SK-N-SH (cell line): ENCODE measurements around the gene POLL. TPM values are rescaled to one million over a fixed set of nuclear protein-coding genes. Genes with fewer than 3 reads are reported as not detected.

Experiments used
- CTCF ChIA-PET: fragments of 300-600, 350-600 bp; formaldehyde crosslinking; extraction: SDS; loops from one replicate; lab custom pipeline; 2021; lab: Yijun Ruan, JAX
- POLR2A ChIA-PET: fragments of 350-600 bp; sonication (Branson Sonifier 250); formaldehyde crosslinking; extraction: SDS; loops from one replicate; lab custom pipeline; 2020; ENCODE audit warnings: antibody characterized with exemption, inconsistent platforms; lab: Yijun Ruan, JAX
- DNase-seq: peaks from one replicate; pipeline ENCODE4 v3.0.0; 2012
- H2AFZ ChIP-seq: fragments of 200-600 bp; sonication (generic); 2 replicates; pipeline ENCODE4 v1.8.1; 2016; ENCODE audit warnings: antibody characterized with exemption, mild to moderate bottlenecking, low read depth
- H3F3A ChIP-seq: fragments of 200-600 bp; sonication (generic); replicated peaks from 2 replicates; pipeline ENCODE3; 2016; ENCODE audit warnings: antibody characterized with exemption, mild to moderate bottlenecking; ENCODE audit not compliant: insufficient read depth
- H3K27ac ChIP-seq, 2 experiments: fragments of 200-500 bp in 1 of 2; fragments of 200-600 bp in 1 of 2; sonication (Bioruptor generic) in 1 of 2; sonication (generic), shearing (Covaris generic) in 1 of 2; 2 replicates each; pipeline versions ENCODE4 v1.5.1 to v1.6.1; 2014 to 2016; ENCODE audit warnings: low read depth in 2 of 2, inconsistent platforms in 1 of 2, low read length in 1 of 2, mild to moderate bottlenecking in 1 of 2, mixed read lengths in 1 of 2
- H3K27me3 ChIP-seq: fragments of 200-600 bp; sonication (generic), shearing (Covaris generic); 2 replicates; pipeline ENCODE4 v1.6.1; 2016; ENCODE audit warnings: mixed run types; ENCODE audit not compliant: insufficient read depth
- H3K36me3 ChIP-seq, 2 experiments: fragments of 200-500 bp in 1 of 2; fragments of 200-600 bp in 1 of 2; sonication (Bioruptor generic) in 1 of 2; sonication (generic) in 1 of 2; replicated peaks in 1 of 2; 2 replicates each; pipeline versions ENCODE3 to v1.5.1; 2014 to 2016; ENCODE audit warnings: low read length in 1 of 2, mild to moderate bottlenecking in 1 of 2; ENCODE audit not compliant: insufficient read depth in 2 of 2, control insufficient read depth in 1 of 2
- H3K4me1 ChIP-seq, 2 experiments: fragments of 200-500 bp in 1 of 2; fragments of 200-600 bp in 1 of 2; sonication (Bioruptor generic) in 1 of 2; sonication (generic), shearing (Covaris generic) in 1 of 2; 2 replicates each; pipeline versions ENCODE4 v1.5.1 to v1.6.1; 2014 to 2016; ENCODE audit warnings: low read depth in 1 of 2, low read length in 1 of 2, mixed run types in 1 of 2; ENCODE audit not compliant: insufficient read depth in 2 of 2, control insufficient read depth in 1 of 2
- H3K4me2 ChIP-seq: fragments of 200-600 bp; sonication (generic), shearing (Covaris generic); 2 replicates; pipeline ENCODE4 v1.6.1; 2017; ENCODE audit warnings: mixed run types
- H3K4me3 ChIP-seq, 2 experiments: fragments of 200-500 bp in 1 of 2; fragments of 200-600 bp in 1 of 2; sonication (Bioruptor generic) in 1 of 2; sonication (generic), shearing (Covaris generic) in 1 of 2; 2 replicates each; pipeline versions ENCODE4 v1.5.1 to v1.8.1; 2014 to 2016; ENCODE audit warnings: low read depth in 2 of 2, inconsistent platforms in 1 of 2, low read length in 1 of 2, mild to moderate bottlenecking in 1 of 2, mixed read lengths in 1 of 2, moderate library complexity in 1 of 2
- H3K79me2 ChIP-seq: fragments of 200-600 bp; sonication (generic); 2 replicates; pipeline ENCODE4 v1.8.1; 2017; ENCODE audit warnings: mild to moderate bottlenecking; ENCODE audit not compliant: insufficient read depth
- H3K9ac ChIP-seq: fragments of 200-600 bp; sonication (generic); 2 replicates; pipeline ENCODE4 v1.6.1; 2017; ENCODE audit warnings: mixed run types
- H3K9me2 ChIP-seq: fragments of 200-600 bp; sonication (generic); 2 replicates; pipeline ENCODE4 v1.6.1; 2017; ENCODE audit warnings: mixed run types
- H3K9me3 ChIP-seq: fragments of 200-600 bp; sonication (generic); 2 replicates; pipeline ENCODE4 v1.6.1; 2017; ENCODE audit warnings: mixed run types, mild to moderate bottlenecking, moderate library complexity
- H4K20me1 ChIP-seq: fragments of 200-600 bp; sonication (generic); 2 replicates; pipeline ENCODE4 v1.6.1; 2017; ENCODE audit warnings: mild to moderate bottlenecking, mixed run types; ENCODE audit not compliant: insufficient read depth
- CHD2 ChIP-seq: fragments of 150-350 bp; IDR thresholded peaks from 2 replicates; pipeline ENCODE4 v1.6.1; 2018; ENCODE audit warnings: low read length; ENCODE audit not compliant: partially characterized antibody
- CTCF ChIP-seq: fragments of 200-600 bp; sonication (generic); IDR thresholded peaks from 2 replicates; pipeline ENCODE4 v1.6.1; 2017; ENCODE audit warnings: antibody characterized with exemption, mild to moderate bottlenecking, moderate library complexity
- EP300 ChIP-seq, 2 experiments: IDR thresholded peaks; 2 replicates each; pipeline versions ENCODE4 v1.4.0 to v1.6.1; 2012; ENCODE audit warnings: borderline replicate concordance in 1 of 2, low read depth in 1 of 2, low read length in 1 of 2
- EZH2phosphoT487 ChIP-seq: fragments of 200-600 bp; sonication (generic); IDR thresholded peaks from 2 replicates; pipeline ENCODE4 v1.6.1; 2017; ENCODE audit warnings: low read depth, mixed run types, mild to moderate bottlenecking, antibody characterized with exemption, moderate library complexity, borderline replicate concordance
- FOXJ3 ChIP-seq: sonication (generic); formaldehyde crosslinking; IDR thresholded peaks from 2 replicates; pipeline ENCODE4 v1.5.1; 2020; ENCODE audit warnings: mild to moderate bottlenecking, missing genetic modification reagents
- GABPA ChIP-seq: IDR thresholded peaks from 2 replicates; pipeline ENCODE4 v1.4.0; 2012; ENCODE audit warnings: low read depth, mild to moderate bottlenecking
- GATA2 ChIP-seq: sonication (generic); formaldehyde crosslinking; IDR thresholded peaks from 2 replicates; pipeline ENCODE4 v1.5.0; 2020; ENCODE audit warnings: mild to moderate bottlenecking, missing genetic modification reagents
- IRF3 ChIP-seq: fragments of 150-350 bp; IDR thresholded peaks from 2 replicates; pipeline ENCODE4 v1.6.1; 2016; ENCODE audit warnings: mild to moderate bottlenecking, low read depth, low read length
- JUND ChIP-seq: IDR thresholded peaks from 2 replicates; pipeline ENCODE4 v1.4.0; 2012
- MXI1 ChIP-seq: IDR thresholded peaks from 2 replicates; pipeline ENCODE4 v1.6.1; 2012; ENCODE audit warnings: mild to moderate bottlenecking, low read depth, low read length, improper control_type of control experiment
- NRF1 ChIP-seq: IDR thresholded peaks from 2 replicates; pipeline ENCODE4 v1.6.1; 2012; ENCODE audit warnings: low read depth, mild to moderate bottlenecking, low read length
- POLR2AphosphoS5 ChIP-seq: IDR thresholded peaks from 2 replicates; pipeline ENCODE4 v1.6.1; 2012; ENCODE audit warnings: low read depth, low read length
- RAD21 ChIP-seq: IDR thresholded peaks from 2 replicates; pipeline ENCODE4 v1.6.1; 2012; ENCODE audit warnings: mild to moderate bottlenecking, low read length
- RCOR1 ChIP-seq: fragments of 150-350 bp; IDR thresholded peaks from 2 replicates; pipeline ENCODE4 v1.6.1; 2017; ENCODE audit warnings: antibody characterized with exemption, low read length
- RFX5 ChIP-seq: IDR thresholded peaks from 2 replicates; pipeline ENCODE4 v1.6.1; 2012; ENCODE audit warnings: mild to moderate bottlenecking, improper control_type of control experiment, low read length
- RXRA ChIP-seq: IDR thresholded peaks from 2 replicates; pipeline ENCODE4 v1.4.0; 2012; ENCODE audit warnings: low read depth, mild to moderate bottlenecking, borderline replicate concordance
- SMC3 ChIP-seq: IDR thresholded peaks from 2 replicates; pipeline ENCODE4 v1.6.1; 2012; ENCODE audit warnings: low read depth, low read length, improper control_type of control experiment
- TAF1 ChIP-seq: IDR thresholded peaks from 2 replicates; pipeline ENCODE4 v1.6.1; 2012; ENCODE audit warnings: low read depth, mild to moderate bottlenecking, low read length, moderate library complexity, borderline replicate concordance
- USF1 ChIP-seq: IDR thresholded peaks from 2 replicates; pipeline ENCODE4 v1.4.0; 2012; ENCODE audit warnings: low read depth, borderline replicate concordance
- USF2 ChIP-seq: fragments of 150-350 bp; IDR thresholded peaks from 2 replicates; pipeline ENCODE4 v1.6.1; 2017; ENCODE audit warnings: antibody characterized with exemption, low read length, low read depth, borderline replicate concordance
- YY1 ChIP-seq: IDR thresholded peaks from 2 replicates; pipeline ENCODE4 v1.4.0; 2012; ENCODE audit warnings: low read depth, mild to moderate bottlenecking
- WGBS: methylation state at CpG from one replicate; pipeline ENCODE4 v1.1.6; 2017; ENCODE audit warnings: low lambda C conversion rate; 5-methylcytosine and 5-hydroxymethylcytosine counted together
- polyA plus RNA-seq, 3 experiments: library from polyadenylated mRNA; depleted of rRNA; stranded (reverse); fragments of >200 nt; gene quantifications; 2 replicates each; pipeline ENCODE4 v1.2.3, GENCODE V29; 2012

POLL gene
- polyA plus RNA-seq, 1 of the 3 experiments (the other 2 are of a cell fraction) = 22.0 TPM

GRCh38 chr10:101612872-101613271 lies 24.8 kb upstream of the POLL start:
- Histone ChIP-seq H3K36me3 (peaks cover 8 to 36% of the 10 kb centered on the region in 2 experiments), H2AFZ (no peak overlapping the region), H3K4me2 (no peak overlapping the region), H3K4me1 (peaks cover 8 to 43% of the 10 kb centered on the region in 2 experiments; a peak in 3 of 4 replicates), H3K4me3 (no peak overlapping the region), H3K9me3 (no peaks in the 10 kb centered on the region), H4K20me1 (no peaks in the 10 kb centered on the region), H3K9ac (no peak overlapping the region), H3K27me3 (no peaks in the 10 kb centered on the region), H3F3A (no peaks in the 10 kb centered on the region), H3K27ac (no peak overlapping the region), H3K79me2 (no peaks in the 10 kb centered on the region), H3K9me2 (no peaks in the 10 kb centered on the region)
- TF ChIP-seq CHD2 = no peak
- no peak for TF ChIP-seq EZH2phosphoT487
- TF ChIP-seq RAD21 = no peak
- TF ChIP-seq USF1 = no peak
- TF ChIP-seq YY1 = no peak
- TF ChIP-seq RCOR1 = no peak
- TF ChIP-seq POLR2AphosphoS5 = no peak
- TF ChIP-seq CTCF = no peak
- no peak for TF ChIP-seq SMC3
- no peak for TF ChIP-seq EP300 (IDR thresholded peaks at IDR 0.05; ENCODE audit: borderline replicate concordance in 1 of 2, low read depth in 1 of 2, low read length in 1 of 2)
- 80% methylated on average over 10 of the region's 10 CpGs for WGBS
- ChIA-PET POLR2A (no interaction called here), CTCF (interaction anchor here (1.2 to 19.2 kb wide), 3 partner anchors 10 to 399 kb away, joined by 3 to 297 read pairs (median 61); partner anchors contain the start of gene NPM3)
- no peak for DNase-seq

GRCh38 chr10:101612086-101612485 lies 24.0 kb upstream of the POLL start:
- WGBS = 100% methylated on average over 3 of the region's 6 CpGs
- Histone ChIP-seq H3K4me2 (no peak overlapping the region), H3K27ac (no peak overlapping the region; a peak in 1 of 4 replicates), H3K9ac (no peak overlapping the region), H3K27me3 (no peaks in the 10 kb centered on the region), H3K9me3 (no peaks in the 10 kb centered on the region), H3K9me2 (no peaks in the 10 kb centered on the region), H4K20me1 (no peaks in the 10 kb centered on the region), H3K36me3 (peaks cover 8 to 42% of the 10 kb centered on the region in 2 experiments), H2AFZ (no peak overlapping the region), H3K4me1 (peaks cover 8 to 35% of the 10 kb centered on the region in 2 experiments; a peak in 2 of 4 replicates), H3F3A (no peaks in the 10 kb centered on the region), H3K79me2 (no peaks in the 10 kb centered on the region), H3K4me3 (no peak overlapping the region)
- DNase-seq = no peak
- ChIA-PET POLR2A (no interaction called here), CTCF (interaction anchor here (0.9 to 19.2 kb wide), 4 partner anchors 9 to 398 kb away, joined by 3 to 297 read pairs (median 32); partner anchors contain the start of gene NPM3)
- TF ChIP-seq MXI1 = no peak
- TF ChIP-seq RXRA = no peak
- TF ChIP-seq GATA2 (CRISPR knock-in tag) = no peak
- TF ChIP-seq IRF3 = no peak
- TF ChIP-seq EZH2phosphoT487 = no peak
- no peak for TF ChIP-seq FOXJ3 (CRISPR knock-in tag)
- no peak for TF ChIP-seq GABPA
- no peak for TF ChIP-seq TAF1
- no peak for TF ChIP-seq JUND
- no peak for TF ChIP-seq NRF1
- no peak for TF ChIP-seq USF2
- TF ChIP-seq RFX5 = no peak
- no peak for TF ChIP-seq CHD2
- no peak for TF ChIP-seq USF1
- no peak for TF ChIP-seq RAD21
